ENCODE measurements around the gene GSTM3. TPM values are rescaled to one million over a fixed set of nuclear protein-coding genes. Genes with fewer than 3 reads are reported as not detected.

GSTM3 gene
- total RNA-seq, 1 experiment from 2014 or later = 110 TPM

Other genes with a start within 250 kb of the GSTM3 start
- 11.6 and 11.7 TPM in 2 replicates for gene CYB561D1, start 246.9 kb downstream of the GSTM3 start, total RNA-seq (2021)
- 4.1 and 4.2 TPM in 2 replicates for gene AMIGO1, start 231.3 kb downstream of the GSTM3 start, total RNA-seq (2021)
- not detected in 2 replicates for gene GPR61, start 201.2 kb downstream of the GSTM3 start, total RNA-seq (2021)
- gene GNAI3, start 192.4 kb downstream of the GSTM3 start, total RNA-seq (2021) = 7.6 and 10.0 TPM in 2 replicates
- 0.52 and 0.63 TPM in 2 replicates for gene GNAT2, start 121.4 kb downstream of the GSTM3 start, total RNA-seq (2021)
- 66.7 and 78.6 TPM in 2 replicates for gene AMPD2, start 121.2 kb downstream of the GSTM3 start, total RNA-seq (2021)
- gene GSTM4, start 84.9 kb downstream of the GSTM3 start, total RNA-seq (2021) = 38.8 and 52.0 TPM in 2 replicates
- gene GSTM2, start 73.0 kb downstream of the GSTM3 start, total RNA-seq (2021) = 9.3 and 10.2 TPM in 2 replicates
- gene GSTM1, start 53.2 kb downstream of the GSTM3 start, total RNA-seq (2021) = not detected in 2 replicates
- gene GSTM5, start 28.8 kb downstream of the GSTM3 start, total RNA-seq (2021) = not detected in 2 replicates
- 0.68 and 1.2 TPM in 2 replicates for gene EPS8L3, start 22.9 kb upstream of the GSTM3 start, total RNA-seq (2021)
- gene CSF1, start 169.8 kb upstream of the GSTM3 start, total RNA-seq (2021) = 29.8 and 35.2 TPM in 2 replicates
- gene AHCYL1, start 243.7 kb upstream of the GSTM3 start, total RNA-seq (2021) = 143 and 147 TPM in 2 replicates

All from PC-9 (cell line).